ENCODE measurements around the gene PPM1H.
"Not testable (repeated sequence)": the region's sequence is repeated elsewhere in the genome, so short reads cannot be mapped to it uniquely, and the experiment has no call there.

The PPM1H gene

GRCh38 chr12:62761658-62762057 is 173.3 kb downstream of the PPM1H start:
- DNase-seq = no peak

DNA sequence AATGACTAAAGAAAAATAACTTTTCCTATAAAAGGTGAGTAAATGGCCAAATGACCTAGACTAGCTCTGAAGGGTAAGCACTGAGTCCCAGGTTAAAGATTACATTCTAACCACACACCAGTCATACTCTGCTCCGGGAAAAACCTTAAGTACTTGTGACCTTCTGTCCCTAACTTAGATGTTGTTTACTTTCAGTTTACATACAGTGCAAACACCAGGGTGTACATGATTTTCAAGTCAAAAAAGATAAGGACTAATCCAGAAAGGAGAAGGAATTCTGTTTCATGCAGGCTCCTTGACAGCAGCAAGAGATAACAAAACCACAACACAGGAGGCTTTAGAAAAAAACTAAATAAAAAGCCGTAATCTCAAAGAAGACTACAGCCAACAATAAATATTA is 174.2 kb downstream of the PPM1H start:
- no peak for DNase-seq

DNA sequence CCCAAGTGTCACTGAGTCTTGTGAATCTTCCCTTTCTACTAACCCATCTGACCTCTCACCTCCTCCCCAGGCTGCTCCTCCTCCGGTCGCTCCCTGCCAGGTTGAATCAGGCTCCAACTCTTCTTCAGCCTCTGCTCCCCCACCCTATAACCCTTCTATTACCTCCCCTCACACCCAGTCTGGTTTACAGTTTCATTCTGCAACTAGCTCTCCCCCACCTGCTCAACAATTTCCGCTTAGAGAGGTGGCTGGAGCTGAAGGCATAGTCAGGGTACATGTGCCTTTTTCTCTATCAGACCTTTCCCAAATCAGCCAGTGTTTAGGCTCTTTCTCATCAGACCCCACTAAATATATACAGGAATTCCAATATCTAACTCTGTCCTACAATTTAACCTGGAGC is 174.6 kb downstream of the PPM1H start:
- not testable (repeated sequence) for DNase-seq

GRCh38 chr12:62758216-62758615 is 176.7 kb downstream of the PPM1H start:
- no peak for DNase-seq

GRCh38 chr12:62757048-62757447 is 177.9 kb downstream of the PPM1H start:
- DNase-seq = no peak

DNA sequence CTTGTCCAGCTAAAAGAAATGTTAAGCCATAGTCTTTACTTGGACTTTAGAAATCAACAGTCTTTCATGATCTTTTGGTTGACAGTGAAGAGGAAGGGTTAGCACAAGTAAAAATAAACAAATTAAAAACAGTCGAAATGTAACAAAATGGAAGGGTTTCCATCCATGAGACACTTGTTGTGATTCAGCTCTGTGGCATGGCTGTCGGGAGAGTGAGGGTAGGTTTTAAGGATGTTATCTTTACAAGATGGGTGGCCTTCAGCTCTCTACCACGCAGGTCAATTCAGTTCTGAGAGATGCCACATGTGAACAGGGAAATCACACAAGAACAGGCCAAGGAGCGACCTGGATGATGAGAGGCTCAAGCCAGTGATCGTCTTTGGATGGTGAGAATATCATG is 180.2 kb downstream of the PPM1H start:
- no peak for DNase-seq

- DNase-seq = no peak
Observed at GRCh38 chr12:62751810-62752155, 183.2 kb downstream of the PPM1H start.

GRCh38 chr12:62750941-62751809 is 183.8 kb downstream of the PPM1H start:
- DNase-seq = no peak

DNA sequence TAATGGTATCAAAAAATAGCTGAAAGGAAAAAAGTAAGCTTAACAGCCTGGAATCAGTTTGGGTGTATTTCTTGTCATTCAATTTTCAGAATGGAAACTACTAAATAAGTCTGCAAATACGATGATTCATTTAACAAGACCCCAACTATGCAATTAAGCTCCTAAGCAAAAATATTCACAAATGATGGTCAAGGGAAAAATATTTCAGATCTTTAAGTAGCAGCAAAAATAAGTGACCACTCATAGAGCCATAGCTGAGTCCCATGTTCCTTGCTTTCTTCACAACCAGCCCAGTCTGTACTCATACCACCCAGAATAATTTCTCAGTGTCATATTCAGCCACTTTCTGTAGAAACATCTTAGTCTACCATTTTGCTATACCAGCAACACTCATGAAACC is 185.4 kb downstream of the PPM1H start:
- no peak for DNase-seq

DNA sequence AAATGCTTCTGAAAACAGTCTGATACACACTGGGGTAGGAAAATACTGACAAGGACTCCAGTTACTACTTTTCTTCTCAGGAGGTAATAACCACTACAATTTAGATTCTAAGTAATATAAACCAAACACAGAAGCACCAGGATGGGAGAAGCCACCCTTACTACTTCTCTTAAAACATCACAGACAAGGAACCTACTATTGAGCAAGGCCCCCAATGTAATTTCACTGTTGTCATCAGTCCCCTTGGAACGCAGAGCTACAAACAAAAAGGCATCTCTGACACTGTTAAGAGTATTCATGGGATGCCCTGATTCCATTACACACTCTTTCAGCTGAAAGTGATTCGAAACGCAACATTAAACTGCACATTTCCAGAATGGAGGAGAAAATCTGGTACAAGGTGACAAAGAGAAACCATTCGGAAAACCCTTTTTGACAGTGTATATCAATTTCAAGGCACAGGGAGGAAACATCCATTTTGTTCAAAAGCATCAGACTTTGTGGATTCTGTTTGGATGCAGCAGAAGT is 185.9 kb downstream of the PPM1H start:
- DNase-seq = no peak

GRCh38 chr12:62744551-62744950 is 190.4 kb downstream of the PPM1H start:
- no peak for DNase-seq

DNA sequence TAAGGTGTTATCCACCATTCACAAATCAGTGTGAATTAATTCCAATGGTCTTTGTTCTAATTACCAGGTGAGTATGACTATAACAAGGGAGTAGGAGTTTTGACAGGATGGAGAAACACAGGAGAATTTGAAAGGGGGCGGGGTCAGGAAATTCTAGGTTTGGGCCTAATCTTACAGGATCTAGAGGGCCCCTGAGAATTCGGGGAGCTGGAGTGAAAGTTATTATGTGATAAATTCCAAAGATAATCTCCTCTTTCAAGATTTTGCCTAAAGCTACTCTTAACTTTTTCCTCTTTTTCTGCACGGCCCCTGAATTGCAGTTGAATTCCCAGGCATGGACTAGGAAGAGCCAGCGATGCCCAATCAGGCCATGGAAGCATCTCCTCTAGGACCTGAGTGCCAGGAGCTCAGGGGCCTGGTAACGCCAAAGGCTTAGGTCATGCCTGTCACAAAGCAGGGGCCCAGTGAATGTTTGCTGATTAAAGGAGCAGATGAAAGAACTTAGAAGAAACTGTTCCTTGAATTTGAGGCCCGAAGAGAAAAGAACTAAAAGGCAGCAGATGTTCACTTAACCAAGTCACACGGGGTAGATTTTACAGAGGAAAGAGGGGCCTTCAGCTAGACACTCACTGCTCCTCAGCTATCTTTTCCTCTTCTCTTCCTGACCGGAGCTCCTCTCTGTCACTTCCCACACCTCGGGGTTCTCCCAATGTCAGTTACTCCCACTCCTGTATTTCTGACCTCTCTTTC is 195.5 kb downstream of the PPM1H start:
- no peak for DNase-seq

GRCh38 chr12:62738616-62739015 is 196.3 kb downstream of the PPM1H start:
- no peak for DNase-seq

DNA sequence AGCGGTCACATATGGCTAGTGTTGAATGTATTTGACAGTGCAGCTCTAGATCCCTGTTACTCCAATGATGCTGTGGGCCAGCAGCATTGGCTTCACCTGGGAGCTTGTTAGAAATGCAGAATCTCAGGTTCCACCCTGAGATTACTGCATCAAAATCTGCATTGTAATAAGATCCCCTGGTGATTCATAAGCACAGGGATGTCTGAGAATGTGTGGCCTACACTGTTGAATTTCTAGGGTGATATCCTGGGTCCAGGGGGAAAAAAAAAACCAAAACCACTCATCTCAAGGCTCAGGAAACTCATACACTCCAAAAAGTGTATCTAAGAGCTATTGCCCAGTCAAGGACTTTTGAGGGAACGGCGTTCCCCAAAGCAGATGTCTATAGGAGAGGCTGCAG is 196.8 kb downstream of the PPM1H start:
- DNase-seq = no peak

DNA sequence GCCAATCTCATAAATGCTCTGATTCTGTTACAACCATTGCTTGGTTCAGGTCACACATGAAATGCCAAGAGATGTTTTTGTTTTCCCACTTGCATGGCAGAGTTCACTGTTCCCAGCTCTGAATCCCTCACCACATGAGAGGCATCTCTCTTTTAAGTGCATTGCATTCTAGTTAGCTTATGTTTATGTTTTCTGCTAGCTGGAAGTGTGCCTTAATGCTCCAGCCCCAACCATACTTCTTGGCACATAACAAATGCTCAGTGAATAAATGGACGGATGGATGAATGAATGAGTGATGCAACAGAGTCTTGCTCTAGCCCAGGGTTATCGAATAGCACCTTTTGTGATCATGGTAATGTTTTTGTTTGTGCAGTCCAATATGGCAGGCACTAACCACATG is 197.3 kb downstream of the PPM1H start:
- DNase-seq = no peak

GRCh38 chr12:62737188-62737587 is 197.8 kb downstream of the PPM1H start:
- DNase-seq = no peak

- DNase-seq = no peak
Observed at GRCh38 chr12:62736596-62736995, 198.4 kb downstream of the PPM1H start.

DNA sequence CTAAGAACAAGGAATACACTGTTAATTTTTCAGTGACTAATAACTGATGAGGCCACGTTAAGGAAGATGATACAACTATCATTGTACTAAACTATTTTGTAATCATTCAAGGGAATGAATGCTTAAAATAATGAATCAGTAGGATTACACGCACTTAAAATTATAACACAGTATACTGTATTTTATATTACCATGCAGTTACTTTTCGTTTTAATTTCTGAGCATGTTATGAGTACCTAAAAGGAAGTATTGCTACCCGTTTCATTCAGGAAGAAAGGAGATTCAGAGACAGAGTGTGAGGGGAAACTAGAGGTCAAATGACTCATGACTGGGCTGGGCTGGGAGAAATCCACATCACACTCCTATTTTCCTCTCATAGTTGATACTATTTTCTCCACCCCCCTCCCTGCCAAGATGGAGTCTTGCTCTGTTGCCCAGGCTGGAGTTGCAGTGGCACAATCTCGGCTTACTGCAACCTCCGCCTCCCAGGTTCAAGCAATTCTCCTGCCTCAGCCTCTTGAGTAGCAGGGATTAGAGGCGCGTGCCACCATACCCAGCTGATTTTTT is 202.0 kb downstream of the PPM1H start:
- no peak for DNase-seq

GRCh38 chr12:62731055-62731820 is 203.7 kb downstream of the PPM1H start:
- DNase-seq = no peak

DNA sequence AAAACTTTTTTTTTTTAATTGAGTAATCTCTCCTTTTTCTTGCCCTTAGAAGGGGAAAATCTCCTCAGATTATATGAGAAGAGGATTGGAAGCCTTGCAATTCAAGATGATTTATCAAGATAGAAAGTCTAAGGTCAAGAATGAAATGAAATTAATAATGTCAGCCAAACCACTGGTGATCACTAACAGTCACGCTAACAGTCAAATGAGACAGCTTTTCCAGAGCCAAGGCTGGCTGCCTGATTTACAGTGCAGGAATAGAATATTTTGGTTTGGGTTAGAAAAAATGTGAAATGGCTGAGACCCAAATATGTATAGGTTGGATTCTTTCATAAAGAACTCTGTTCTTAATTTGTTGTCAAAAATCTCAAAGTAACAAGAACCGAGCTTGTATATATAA is 204.3 kb downstream of the PPM1H start:
- DNase-seq = no peak

- not testable (repeated sequence) for DNase-seq
Observed at GRCh38 chr12:62729579-62730544, 205.1 kb downstream of the PPM1H start.

- no peak for DNase-seq
Observed at GRCh38 chr12:62728741-62729140, 206.2 kb downstream of the PPM1H start.
